NT2/D1 (cell line): ENCODE measurements around the gene MS4A5.
A peak's percentile ranks its signal among the peaks of the same experiment; 100 is the strongest.

ENCODE experiments used
- DNase-seq: peaks from one replicate; pipeline ENCODE4 v3.0.0-alpha.2; 2011; ENCODE audit warnings: low read depth, low spot score
- H3K27me3 ChIP-seq: 2 replicates; pipeline ENCODE4 v1.6.0; 2011; ENCODE audit warnings: mild to moderate bottlenecking; ENCODE audit not compliant: insufficient read length, insufficient read depth
- H3K36me3 ChIP-seq: 2 replicates; pipeline ENCODE4 v1.6.1; 2011; ENCODE audit warnings: mild to moderate bottlenecking, low read length, mixed read lengths; ENCODE audit not compliant: insufficient read depth, insufficient read length
- H3K4me1 ChIP-seq: 2 replicates; pipeline ENCODE4 v1.5.1; 2011; ENCODE audit not compliant: insufficient read depth, insufficient read length
- H3K4me3 ChIP-seq: 2 replicates; pipeline ENCODE4 v1.5.1; 2011; ENCODE audit warnings: low read depth; ENCODE audit not compliant: insufficient read length
- H3K9ac ChIP-seq: 2 replicates; pipeline ENCODE4 v1.6.0; 2011; ENCODE audit warnings: low read depth; ENCODE audit not compliant: insufficient read length
- H3K9me3 ChIP-seq: 2 replicates; pipeline ENCODE4 v1.5.1; 2011; ENCODE audit warnings: mild to moderate bottlenecking, low read length; ENCODE audit not compliant: insufficient read depth
- SUZ12 ChIP-seq: IDR thresholded peaks from 2 replicates; pipeline ENCODE4 v1.6.1; 2011; ENCODE audit not compliant: insufficient read length, insufficient read depth; ENCODE audit errors: extremely low read depth
- YY1 ChIP-seq: IDR thresholded peaks from 2 replicates; pipeline ENCODE4 v1.6.1; 2011; ENCODE audit not compliant: insufficient read length, insufficient read depth
- ZNF274 ChIP-seq: IDR thresholded peaks from 2 replicates; pipeline ENCODE4 v1.6.1; 2011; ENCODE audit warnings: mild to moderate bottlenecking, low read depth, low read length

The MS4A5 gene

GRCh38 chr11:60477035-60477445, 47.7 kb downstream of the MS4A5 start:
- no peaks in the 10 kb centered on the region for H3K4me1 ChIP-seq
- no peak for TF ChIP-seq YY1
- no peak for TF ChIP-seq ZNF274
- TF ChIP-seq SUZ12 = no peak

GRCh38 chr11:60482361-60482760, 53.0 kb downstream of the MS4A5 start:
- H3K27me3 ChIP-seq = no peaks in the 10 kb centered on the region
- no peak for DNase-seq
- H3K9me3 ChIP-seq = no peaks in the 10 kb centered on the region
- no peak overlapping the region for H3K9ac ChIP-seq
- no peak overlapping the region for H3K4me3 ChIP-seq
- TF ChIP-seq ZNF274 (no peak), YY1 (no peak), SUZ12 (no peak)
- no peaks in the 10 kb centered on the region for H3K4me1 ChIP-seq
- no peaks in the 10 kb centered on the region for H3K36me3 ChIP-seq

More at GRCh38 chr11:60477035-60477445, 47.7 kb downstream of the MS4A5 start:
- Histone ChIP-seq H3K9me3 (no peaks in the 10 kb centered on the region), H3K4me3 (no peak overlapping the region), H3K9ac (no peak overlapping the region), H3K27me3 (no peaks in the 10 kb centered on the region), H3K36me3 (no peaks in the 10 kb centered on the region)
- no peak for DNase-seq

GRCh38 chr11:60485987-60486386, 56.6 kb downstream of the MS4A5 start:
- Histone ChIP-seq H3K9ac (no peak overlapping the region), H3K4me3 (no peak overlapping the region), H3K4me1 (no peaks in the 10 kb centered on the region), H3K36me3 (no peaks in the 10 kb centered on the region), H3K9me3 (no peaks in the 10 kb centered on the region), H3K27me3 (no peaks in the 10 kb centered on the region)
- peak; percentile 16 for DNase-seq
- no peak for TF ChIP-seq ZNF274
- no peak for TF ChIP-seq SUZ12
- TF ChIP-seq YY1 = no peak

- H3K4me1 ChIP-seq = no peaks in the 10 kb centered on the region
- no peak within 1 kb of the TSS for H3K9ac ChIP-seq
- H3K9me3 ChIP-seq = no peaks in the 10 kb centered on the region; the same call in 1 of the 2 replicates
- DNase-seq = no peak
- H3K4me3 ChIP-seq = no peak within 1 kb of the TSS
- TF ChIP-seq ZNF274 (no peak), YY1 (no peak), SUZ12 (no peak)
- H3K27me3 ChIP-seq = no peaks in the 10 kb centered on the region
- H3K36me3 ChIP-seq = no peaks in the 10 kb centered on the region
Observed at GRCh38 chr11:60492488-60493009, 63.2 kb downstream of the MS4A5 start, which contains the start of gene MS4A12. Gene MS4A12 (plus strand): TSS chr11:60492778. CDS start chr11:60497319, 4,541 bp downstream.

- H3K9ac ChIP-seq = no peak overlapping the region
- no peak overlapping the region for H3K4me3 ChIP-seq
- TF ChIP-seq YY1 = no peak
- TF ChIP-seq ZNF274 = no peak
- peaks cover 8% of the 10 kb centered on the region for H3K9me3 ChIP-seq
- H3K27me3 ChIP-seq = no peaks in the 10 kb centered on the region
- H3K4me1 ChIP-seq = no peaks in the 10 kb centered on the region
- H3K36me3 ChIP-seq = no peaks in the 10 kb centered on the region
- DNase-seq = no peak
Observed at GRCh38 chr11:60493454-60493853, 64.1 kb downstream of the MS4A5 start.
